GM21737 (cell line): ENCODE results near the gene MBLAC1.
A peak's percentile ranks its signal among the peaks of the same experiment; 100 is the strongest.

Experiments
- ATAC-seq: cut with Tn5 transposase; IDR thresholded peaks from one replicate; pipeline ENCODE4 v1.9.1; 2021; ENCODE audit warnings: mild to moderate bottlenecking, moderate library complexity; ENCODE audit not compliant: unreplicated experiment

MBLAC1 gene

DNA sequence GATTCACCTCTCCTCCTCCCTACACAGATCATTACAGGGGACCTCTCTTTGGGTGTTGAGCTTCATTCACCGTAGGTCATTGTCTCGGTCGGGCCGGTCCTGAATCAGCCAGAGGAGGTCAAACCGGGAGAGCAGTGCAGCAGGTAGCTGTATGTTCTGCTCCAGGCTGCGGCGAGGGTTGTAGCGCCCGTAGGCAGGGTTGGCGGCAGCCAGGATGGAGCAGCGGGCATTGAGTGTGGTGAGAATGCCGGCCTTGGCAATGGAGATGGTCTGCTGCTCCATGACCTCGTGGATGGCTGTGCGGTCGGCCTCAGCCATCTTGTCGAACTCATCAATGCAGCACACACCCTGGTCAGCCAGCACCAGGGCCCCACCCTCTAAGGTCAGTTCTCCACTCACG lies 31.1 kb upstream of the MBLAC1 start:
- no peak for ATAC-seq

DNA sequence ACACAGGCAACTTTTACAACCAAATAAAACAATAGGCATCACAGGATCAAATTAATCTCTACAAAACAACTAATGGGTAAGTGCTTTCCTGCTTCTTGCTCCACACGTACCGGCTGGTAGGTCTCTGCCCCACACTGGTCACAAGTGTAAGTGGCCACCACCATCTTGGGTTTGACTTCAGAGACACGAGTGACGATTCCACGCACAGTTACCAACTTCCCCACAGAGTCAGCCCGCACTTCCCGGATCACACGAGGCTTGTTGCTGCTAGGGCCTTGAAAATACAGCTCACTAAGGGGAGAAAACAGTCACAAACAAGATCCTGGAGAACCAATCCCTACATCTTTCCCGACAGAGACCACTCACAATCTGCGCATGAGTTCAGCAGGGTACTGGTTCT lies 27.9 kb upstream of the MBLAC1 start:
- no peak for ATAC-seq

- ATAC-seq = no peak
Measured at GRCh38 chr7:100099452-100099851, 27.3 kb upstream of the MBLAC1 start.

DNA sequence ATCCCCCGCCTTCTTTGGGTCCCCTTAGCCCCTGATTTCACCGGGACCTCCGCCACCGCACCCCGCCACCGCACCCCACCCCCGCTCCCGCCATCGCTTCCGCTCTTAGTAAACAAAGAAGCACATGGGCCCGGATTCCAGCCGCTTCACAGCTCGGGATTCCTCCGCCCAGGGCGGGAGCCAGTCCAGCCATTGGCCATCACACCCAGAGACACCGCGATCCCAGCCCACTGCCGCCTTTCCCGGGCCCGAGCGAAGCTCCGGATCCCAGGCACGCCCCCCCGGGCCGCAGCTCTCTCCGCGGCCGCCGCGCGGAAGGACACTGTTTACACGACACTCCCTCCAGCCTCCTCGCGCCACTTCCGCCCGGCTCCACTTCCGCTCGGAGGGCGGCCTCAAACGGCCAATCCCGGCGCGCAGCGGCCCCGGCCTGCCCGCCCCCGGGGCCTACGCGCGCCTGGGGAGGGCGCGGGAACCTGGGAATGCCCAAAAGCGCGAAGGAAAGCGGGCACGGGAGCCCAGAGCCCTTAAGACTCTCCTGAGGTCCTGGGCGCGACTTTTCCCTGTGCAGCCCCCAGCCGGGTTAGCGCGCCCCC lies 26.2 kb upstream of the MBLAC1 start:
- ATAC-seq = peak; percentile 61

DNA sequence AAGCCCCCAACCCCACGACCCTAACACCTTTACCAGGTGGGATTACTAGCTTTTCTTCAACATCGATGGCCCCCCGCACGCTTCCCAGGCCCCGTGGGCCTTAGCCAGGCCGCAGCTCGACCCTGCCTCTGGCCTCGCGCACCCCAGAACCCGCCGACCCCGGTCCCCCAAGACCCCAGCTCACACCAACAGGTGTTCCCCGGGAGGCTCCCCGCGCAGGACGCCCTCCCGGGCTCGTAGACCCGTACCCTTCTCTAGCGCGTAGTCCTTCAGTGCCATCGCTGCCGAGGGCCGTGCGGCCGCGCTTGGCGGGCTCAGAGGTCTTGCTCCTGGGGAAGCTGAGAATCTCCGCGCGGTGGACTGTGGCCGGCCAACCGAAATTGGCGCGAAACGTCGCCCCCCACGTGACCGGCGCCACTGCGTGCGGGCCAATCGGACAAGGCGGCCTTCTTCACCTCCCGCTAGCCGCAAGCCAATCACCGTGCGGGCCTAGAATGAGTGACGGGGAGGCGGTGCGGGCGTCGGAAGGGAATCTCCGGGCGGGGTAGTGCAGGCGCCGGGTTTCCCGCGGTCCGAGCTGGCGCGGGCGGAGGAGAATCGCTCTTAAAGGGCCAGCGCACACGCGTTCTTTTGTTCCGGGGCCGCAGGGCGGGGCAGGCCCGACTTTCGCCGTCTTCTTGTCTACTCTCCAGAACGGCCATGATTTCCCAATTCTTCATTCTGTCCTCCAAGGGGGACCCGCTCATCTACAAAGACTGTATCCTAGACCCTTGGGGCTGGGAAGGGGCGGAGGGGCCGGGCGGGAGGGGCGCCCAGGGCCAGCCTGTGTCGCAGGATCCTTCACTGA lies 25.5 kb upstream of the MBLAC1 start, which contains the start of the genes AP4M1 and MCM7:
Gene AP4M1 (plus strand): TSS at position 628 of the 847 bp plus-strand sequence. CDS start 72 bp downstream, at position 700.
Gene MCM7 (minus strand): TSS at position 382 of the 847 bp plus-strand sequence. CDS start 103 bp downstream, at position 279.
- peak; percentile 79 for ATAC-seq

- no peak for ATAC-seq
Measured at GRCh38 chr7:100102950-100103840, 23.6 kb upstream of the MBLAC1 start.

GRCh38 chr7:100105534-100105933 lies 21.2 kb upstream of the MBLAC1 start:
- ATAC-seq = no peak

DNA sequence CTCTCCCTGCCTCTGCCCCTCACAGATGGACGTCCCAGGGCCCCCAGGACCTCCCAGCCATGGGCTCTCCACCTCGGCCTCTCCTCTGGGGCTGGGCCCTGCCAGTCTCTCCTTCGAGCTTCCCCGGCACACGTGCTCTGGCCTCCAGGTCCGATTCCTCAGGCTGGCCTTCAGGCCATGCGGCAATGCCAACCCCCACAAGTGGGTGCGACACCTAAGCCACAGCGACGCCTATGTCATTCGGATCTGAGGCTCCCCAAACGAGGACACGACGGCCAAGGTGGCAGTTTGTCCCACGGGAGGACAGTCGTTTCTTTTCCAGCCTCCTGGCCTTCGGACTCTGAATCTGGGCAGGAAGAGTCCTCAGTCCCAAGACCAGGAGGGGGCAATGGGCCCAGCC lies 20.1 kb upstream of the MBLAC1 start:
- no peak for ATAC-seq

GRCh38 chr7:100107125-100107737 lies 19.5 kb upstream of the MBLAC1 start:
- ATAC-seq = no peak

DNA sequence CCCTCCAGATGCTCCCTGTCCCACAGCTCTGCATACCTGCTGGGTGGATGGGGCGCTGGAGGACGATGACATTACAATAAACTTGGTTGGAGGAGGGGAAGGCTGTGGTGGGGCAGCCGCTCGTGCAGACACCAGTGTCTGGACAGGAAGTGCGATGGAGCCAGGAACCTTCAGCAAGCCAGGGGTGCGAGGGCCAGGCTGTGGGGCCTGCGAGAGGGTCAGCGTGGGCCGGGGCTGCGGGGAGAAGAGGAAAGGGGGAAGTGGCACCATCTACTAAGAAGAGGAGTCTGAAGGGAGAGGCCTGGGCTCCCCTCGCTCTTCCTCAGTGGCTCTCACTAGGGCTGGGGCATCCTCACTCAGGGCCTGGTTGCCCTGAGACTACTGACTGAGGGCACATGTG lies 18.9 kb upstream of the MBLAC1 start:
- ATAC-seq = no peak

GRCh38 chr7:100109521-100110163 lies 17.1 kb upstream of the MBLAC1 start:
- ATAC-seq = no peak

- no peak for ATAC-seq
Measured at GRCh38 chr7:100111156-100111555, 15.6 kb upstream of the MBLAC1 start.

- no peak for ATAC-seq
Measured at GRCh38 chr7:100111914-100112313, 14.9 kb upstream of the MBLAC1 start.

DNA sequence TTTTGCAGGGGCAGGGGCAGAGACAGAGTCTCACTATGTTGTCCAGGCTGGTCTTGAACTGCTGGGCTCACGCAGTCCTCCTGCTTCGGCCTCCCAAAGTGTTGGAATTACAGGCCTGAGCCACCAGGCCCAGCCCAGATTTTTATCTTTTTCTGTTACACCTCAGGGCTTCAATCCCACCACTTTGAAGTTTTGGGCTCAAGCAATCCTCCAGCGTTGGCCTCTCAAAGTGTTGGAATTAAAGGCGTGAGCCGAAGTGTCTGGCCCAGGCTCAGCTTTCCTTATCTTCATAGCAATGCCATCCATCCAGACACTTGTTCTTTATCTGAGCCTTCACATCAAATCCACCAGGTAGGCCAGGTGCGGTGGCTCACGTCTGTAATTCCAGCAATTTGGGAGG lies 11.7 kb upstream of the MBLAC1 start:
- no peak for ATAC-seq

DNA sequence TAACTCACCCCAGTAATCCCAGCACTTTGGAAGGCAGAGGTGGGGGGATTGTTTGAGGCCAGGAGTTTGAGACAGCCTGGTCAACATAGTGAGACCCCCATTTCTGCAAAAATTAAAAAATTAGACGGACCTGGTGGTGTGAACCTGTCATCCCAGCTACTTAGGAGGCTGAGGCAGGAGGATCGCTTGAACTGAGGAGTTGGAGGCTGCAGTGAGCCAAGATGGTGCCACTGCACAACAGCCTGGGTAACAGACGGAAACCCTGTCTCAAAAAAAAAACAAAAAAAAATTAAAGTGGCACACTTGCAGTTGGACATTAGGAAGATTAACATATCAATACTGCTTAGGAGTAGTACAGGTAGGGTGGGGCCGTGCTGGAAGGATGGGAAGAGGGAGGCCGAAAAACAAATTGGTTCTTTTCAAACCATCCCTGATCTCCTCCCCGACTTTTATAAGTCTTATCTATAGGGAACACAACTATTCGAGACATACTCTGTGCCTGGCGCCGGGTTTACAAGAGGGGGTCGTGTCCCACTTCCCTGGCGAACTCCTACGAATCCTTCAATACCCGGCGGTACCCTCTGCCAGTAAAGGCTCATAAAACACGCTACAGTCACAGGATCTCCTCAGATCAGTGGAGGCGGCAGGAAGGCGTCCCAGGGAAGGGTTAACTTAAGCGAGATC lies 8.2 kb upstream of the MBLAC1 start:
- ATAC-seq = no peak

DNA sequence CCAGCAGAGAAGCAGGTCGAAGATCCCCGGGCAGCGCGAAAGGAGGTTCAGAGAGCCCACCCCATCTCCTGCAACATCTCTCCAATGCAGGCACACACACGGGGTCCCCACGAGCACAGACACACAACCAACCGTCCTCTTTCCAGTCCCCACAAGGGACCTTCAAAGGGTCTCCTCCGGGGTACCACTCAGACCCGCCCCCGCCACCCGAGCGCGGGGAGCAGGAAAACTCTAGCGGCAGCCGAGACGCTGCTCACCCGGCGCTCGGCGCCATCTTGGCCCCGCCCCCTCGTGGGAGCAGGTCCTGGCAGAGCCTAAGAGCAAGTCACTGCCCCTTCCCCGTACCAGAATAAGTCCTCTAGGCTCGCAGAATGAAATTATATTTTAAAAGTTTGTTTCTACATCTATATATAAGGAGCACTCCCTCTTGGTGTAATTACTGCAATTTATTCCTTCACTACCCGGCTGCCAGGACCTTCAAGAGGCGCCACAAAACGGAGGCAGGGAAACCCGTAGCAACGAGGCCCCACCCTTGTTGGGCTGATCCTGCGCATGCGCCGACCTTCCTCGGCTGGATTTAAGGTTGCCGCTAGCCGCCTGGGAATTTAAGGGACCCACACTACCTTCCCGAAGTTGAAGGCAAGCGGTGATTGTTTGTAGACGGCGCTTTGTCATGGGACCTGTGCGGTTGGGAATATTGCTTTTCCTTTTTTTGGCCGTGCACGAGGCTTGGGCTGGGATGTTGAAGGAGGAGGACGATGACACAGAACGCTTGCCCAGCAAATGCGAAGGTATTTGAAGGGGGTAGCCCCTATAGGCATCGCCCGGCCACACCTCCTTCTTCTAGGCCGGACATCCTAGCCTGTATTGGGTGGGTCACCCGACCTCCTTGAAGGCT lies 7.4 kb upstream of the MBLAC1 start, which contains the start of the genes CNPY4 and TAF6:
Gene CNPY4 (plus strand): TSS at position 563 of the 898 bp plus-strand sequence. CDS start 111 bp downstream, at position 674.
Gene TAF6 (minus strand): TSS at position 287 of the 898 bp plus-strand sequence. CDS start 5,149 bp downstream, outside the sequence.
- peak; percentile 72 for ATAC-seq

GRCh38 chr7:100119970-100120732 lies 6.6 kb upstream of the MBLAC1 start:
- peak; percentile 31 for ATAC-seq

GRCh38 chr7:100120733-100121036 lies 6.1 kb upstream of the MBLAC1 start:
- no peak for ATAC-seq
